Measurements from ENCODE around the gene HIGD2A. TPM values are rescaled to one million over a fixed set of nuclear protein-coding genes. Genes with fewer than 3 reads are reported as not detected.

HIGD2A gene
- total and polyA plus RNA-seq, 2 of the 13 experiments (the other 11 are each of a cell fraction or from before 2014, with no cell fraction given), result 89.2 to 146 TPM

DNA sequence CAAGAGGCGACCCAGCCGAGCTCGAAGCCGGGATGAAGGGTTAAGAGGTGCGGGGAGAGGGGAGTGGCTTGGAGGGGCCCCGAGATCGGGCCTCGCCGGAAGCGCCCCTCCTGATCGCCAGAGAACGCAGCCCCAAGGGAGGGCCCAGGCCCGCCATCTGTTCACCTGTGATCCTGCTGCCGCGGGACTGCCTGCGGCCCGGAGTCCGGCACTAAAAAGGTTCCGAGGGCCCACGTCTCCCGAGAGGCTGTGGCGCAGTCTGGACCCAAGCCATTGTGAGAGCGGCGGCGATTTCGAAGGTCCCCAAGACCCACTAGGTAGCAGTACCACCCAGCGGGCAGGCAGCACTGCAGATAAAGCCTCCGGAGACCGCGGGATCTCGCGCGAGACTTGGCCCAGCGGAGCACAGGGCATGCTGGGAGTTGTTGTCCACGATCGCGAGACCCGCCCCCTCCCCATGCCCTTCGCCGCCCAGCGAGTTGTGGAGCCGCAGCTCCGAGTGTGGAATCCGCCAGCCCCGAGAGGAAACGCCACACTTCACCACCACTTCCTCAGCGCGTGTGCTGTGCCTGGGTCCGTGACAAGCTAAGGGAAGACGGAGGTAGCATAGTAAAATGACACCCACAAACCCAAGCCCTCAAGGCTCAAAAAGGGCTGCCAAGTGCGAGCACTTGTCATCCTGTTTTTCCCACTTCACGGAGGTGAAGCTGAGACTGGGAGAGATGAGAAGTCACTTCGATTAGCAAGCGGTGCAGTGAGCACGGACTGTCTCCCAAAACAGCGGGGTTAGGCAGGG lies 26.9 kb upstream of the HIGD2A start, which contains the start of gene KIAA1191:
KIAA1191 (minus strand) TSS at position 328 of the 796 bp plus-strand sequence. CDS start 2,256 bp downstream, outside the sequence.
- ChIA-PET POLR2A (interaction anchor here (0.7 to 3.9 kb wide), 15 partner anchors 8 to 188 kb away, joined by 3 to 37 read pairs (median 6); partner anchors contain the start of genes CDHR2, FAF2, HIGD2A and NOP16), CTCF (ENCODE audit: low intra/inter-chr PET ratio, low total read pairs) (no interaction called here)
- FAIRE-seq (peak; percentile 88), DNase-seq (ENCODE audit: low spot score) (peak; percentile 86), ATAC-seq (peak; percentile 98)
- Histone ChIP-seq H4K20me1 (ENCODE audit: insufficient read depth, low read length) (peaks cover 3% of the 10 kb centered on the region; the same call in 1 of the 2 replicates), H3K27me3 (ENCODE audit: control insufficient read depth in 1 of 2, insufficient read depth in 2 of 2, low read length in 2 of 2) (peaks cover 3 to 6% of the 10 kb centered on the region in 2 experiments; a peak in 4 of 5 replicates), H3K4me2 (ENCODE audit: low read depth, low read length) (peak within 1 kb of the TSS; percentile 89), H2AFZ (ENCODE audit: low read length) (peak within 1 kb of the TSS; percentile 91), H3K27ac (ENCODE audit: extremely low read length, insufficient read depth, low read length) (peak within 1 kb of the TSS; percentile 60), H3K79me2 (ENCODE audit: insufficient read depth, low read length) (peaks cover 33% of the 10 kb centered on the region), H3K36me3 (replicated peaks in 1 of 2; ENCODE audit: control insufficient read depth in 1 of 2, insufficient read depth in 2 of 2, low read length in 2 of 2) (peaks cover 3 to 21% of the 10 kb centered on the region in 2 experiments), H3K4me1 (ENCODE audit: insufficient read depth, low read length) (peaks cover 45% of the 10 kb centered on the region), H3K9ac (ENCODE audit: insufficient read depth, low read depth, low read length) (peak within 1 kb of the TSS; percentile 84), H3K9me3 (ENCODE audit: low read length) (no peaks in the 10 kb centered on the region), H3K4me3 (replicated peaks in 1 of 3; ENCODE audit: insufficient read depth in 1 of 3, low read depth in 2 of 3, low read length in 3 of 3) (peak within 1 kb of the TSS; percentile 76 to 91 (median 87))
- no TSS peak for BruUV-seq (replicated peaks)
- in situ Hi-C loops (cut with HindIII; ENCODE audit: extremely low pct_ligation_motif_present, low pct_unique_long_range_greater_than_20kb), result no loop called here
- intact Hi-C loops (cut with micrococcal nuclease; ENCODE audit: unreplicated experiment), result loop anchor here (1.0 kb wide), 1 partner anchor 11 kb away; no protein-coding TSS in a partner anchor
- WGBS (ENCODE audit: low lambda C conversion rate), result under 1% methylated on average over 26 of the region's 56 CpGs
- TF ChIP-seq NR2F2 (IDR thresholded peaks at IDR 0.05; ENCODE audit: borderline replicate concordance, low read depth), result no peak
- TF ChIP-seq, protein P1, sequence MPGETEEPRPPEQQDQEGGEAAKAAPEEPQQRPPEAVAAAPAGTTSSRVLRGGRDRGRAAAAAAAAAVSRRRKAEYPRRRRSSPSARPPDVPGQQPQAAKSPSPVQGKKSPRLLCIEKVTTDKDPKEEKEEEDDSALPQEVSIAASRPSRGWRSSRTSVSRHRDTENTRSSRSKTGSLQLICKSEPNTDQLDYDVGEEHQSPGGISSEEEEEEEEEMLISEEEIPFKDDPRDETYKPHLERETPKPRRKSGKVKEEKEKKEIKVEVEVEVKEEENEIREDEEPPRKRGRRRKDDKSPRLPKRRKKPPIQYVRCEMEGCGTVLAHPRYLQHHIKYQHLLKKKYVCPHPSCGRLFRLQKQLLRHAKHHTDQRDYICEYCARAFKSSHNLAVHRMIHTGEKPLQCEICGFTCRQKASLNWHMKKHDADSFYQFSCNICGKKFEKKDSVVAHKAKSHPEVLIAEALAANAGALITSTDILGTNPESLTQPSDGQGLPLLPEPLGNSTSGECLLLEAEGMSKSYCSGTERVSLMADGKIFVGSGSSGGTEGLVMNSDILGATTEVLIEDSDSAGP (CRISPR knock-in tag; IDR thresholded peaks at IDR 0.05; ENCODE audit: borderline replicate concordance), result peak; percentile 92
- TF ChIP-seq ZNF296 (CRISPR knock-in tag; conservative IDR thresholded peaks at IDR 0.05), result no peak
- TF ChIP-seq ZC3H13 (CRISPR knock-in tag; IDR thresholded peaks at IDR 0.05), result no peak
- TF ChIP-seq NFE2L2 (IDR thresholded peaks at IDR 0.05; ENCODE audit: low read length), result no peak
- no peak for TF ChIP-seq ATM (IDR thresholded peaks at IDR 0.05; ENCODE audit: borderline replicate concordance)
- TF ChIP-seq POLR2AphosphoS5 (IDR thresholded peaks at IDR 0.05; ENCODE audit: low read depth, low read length), result peak; percentile 99
- no peak for TF ChIP-seq DNMT1 (CRISPR knock-in tag; IDR thresholded peaks at IDR 0.05)
- peak; percentile 71 for TF ChIP-seq GATAD2A (CRISPR knock-in tag; IDR thresholded peaks at IDR 0.05)
- TF ChIP-seq ZNF263 (CRISPR knock-in tag; IDR thresholded peaks at IDR 0.05), result no peak
- no peak for TF ChIP-seq ZNF777 (CRISPR knock-in tag; IDR thresholded peaks at IDR 0.05)
- TF ChIP-seq KDM1A (CRISPR knock-in tag; IDR thresholded peaks at IDR 0.05), result no peak
- TF ChIP-seq, protein P2, sequence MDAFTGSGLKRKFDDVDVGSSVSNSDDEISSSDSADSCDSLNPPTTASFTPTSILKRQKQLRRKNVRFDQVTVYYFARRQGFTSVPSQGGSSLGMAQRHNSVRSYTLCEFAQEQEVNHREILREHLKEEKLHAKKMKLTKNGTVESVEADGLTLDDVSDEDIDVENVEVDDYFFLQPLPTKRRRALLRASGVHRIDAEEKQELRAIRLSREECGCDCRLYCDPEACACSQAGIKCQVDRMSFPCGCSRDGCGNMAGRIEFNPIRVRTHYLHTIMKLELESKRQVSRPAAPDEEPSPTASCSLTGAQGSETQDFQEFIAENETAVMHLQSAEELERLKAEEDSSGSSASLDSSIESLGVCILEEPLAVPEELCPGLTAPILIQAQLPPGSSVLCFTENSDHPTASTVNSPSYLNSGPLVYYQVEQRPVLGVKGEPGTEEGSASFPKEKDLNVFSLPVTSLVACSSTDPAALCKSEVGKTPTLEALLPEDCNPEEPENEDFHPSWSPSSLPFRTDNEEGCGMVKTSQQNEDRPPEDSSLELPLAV (CRISPR knock-in tag; conservative IDR thresholded peaks at IDR 0.05; ENCODE audit: low read depth), result no peak
- TF ChIP-seq ETV5 (CRISPR knock-in tag; IDR thresholded peaks at IDR 0.05; ENCODE audit: borderline replicate concordance), result peak; percentile 68
- TF ChIP-seq NR2C2 (CRISPR knock-in tag; IDR thresholded peaks at IDR 0.05; ENCODE audit: borderline replicate concordance), result peak; percentile 67; the same call in 1 of the 2 replicates
- peak; percentile 62 for TF ChIP-seq ELF3 (CRISPR knock-in tag; IDR thresholded peaks at IDR 0.05)
- TF ChIP-seq ZNF883 (CRISPR knock-in tag; IDR thresholded peaks at IDR 0.05; ENCODE audit: not compliant biosample characterization), result peak; percentile 66
- 0 out of 2 replicates have a peak, but pooled peaks have one; percentile 26 for TF ChIP-seq SOX5 (CRISPR knock-in tag; IDR thresholded peaks at IDR 0.05; ENCODE audit: borderline replicate concordance)
- no peak for TF ChIP-seq SIX1 (CRISPR knock-in tag; IDR thresholded peaks at IDR 0.05; ENCODE audit: borderline replicate concordance)
- no peak for TF ChIP-seq ZNF329 (CRISPR knock-in tag; IDR thresholded peaks at IDR 0.05; ENCODE audit: low read depth)
- no peak for TF ChIP-seq ZNF670 (CRISPR knock-in tag; IDR thresholded peaks at IDR 0.05; ENCODE audit: borderline replicate concordance)
- TF ChIP-seq ZNF589 (CRISPR knock-in tag; conservative IDR thresholded peaks at IDR 0.05), result no peak
- peak; percentile 98 for TF ChIP-seq DR1 (CRISPR knock-in tag; IDR thresholded peaks at IDR 0.05)
- no peak for TF ChIP-seq EEA1 (CRISPR knock-in tag; IDR thresholded peaks at IDR 0.05; ENCODE audit: borderline replicate concordance)

Measured in HepG2 (cell line).